ENCODE data around the gene KLHL24. TPM values are rescaled to one million over a fixed set of nuclear protein-coding genes. Genes with fewer than 3 reads are reported as not detected.

Gene KLHL24
- total RNA-seq, 1 experiment from 2014 or later = 59.1 TPM

GRCh38 chr3:183613366-183614285 is 21.8 kb upstream of the KLHL24 start:
- Histone ChIP-seq H3K36me3 (ENCODE audit: low read depth) (no peaks in the 10 kb centered on the region), H3K9me3 (ENCODE audit: insufficient read depth, low read depth) (no peaks in the 10 kb centered on the region), H2AFZ (no peak overlapping the region), H3K27ac (no peak overlapping the region), H3K4me1 (replicated peaks; ENCODE audit: insufficient read depth) (no peaks in the 10 kb centered on the region), H3K9me2 (ENCODE audit: insufficient read depth) (no peaks in the 10 kb centered on the region), H3K27me3 (ENCODE audit: insufficient read depth, low read depth) (no peaks in the 10 kb centered on the region), H3K4me3 (no peak overlapping the region), H3K4me2 (no peak overlapping the region), H4K20me1 (ENCODE audit: insufficient read depth) (no peaks in the 10 kb centered on the region), H3F3A (ENCODE audit: insufficient read depth, low read depth) (no peaks in the 10 kb centered on the region), H3K79me2 (ENCODE audit: low read depth) (no peaks in the 10 kb centered on the region)
- ChIA-PET POLR2A (ENCODE audit: unreplicated experiment) (no interaction called here), CTCF (interaction anchor here (0.5 kb wide), 1 partner anchor 30 kb away, joined by 3 read pairs; no protein-coding TSS in a partner anchor)
- intact Hi-C loops (cut with micrococcal nuclease; ENCODE audit: unreplicated experiment) = no loop called here
- DNase-seq = no peak
- no TSS peak for BruUV-seq (replicated peaks)
- TF ChIP-seq EZH2 (IDR thresholded peaks at IDR 0.05; ENCODE audit: low read depth) (no peak), CTCF (conservative IDR thresholded peaks at IDR 0.05) (no peak)

GRCh38 chr3:183618542-183618941 is 16.9 kb upstream of the KLHL24 start:
- no TSS peak for BruUV-seq (replicated peaks)
- H3K9me3 ChIP-seq (ENCODE audit: insufficient read depth, low read depth) = no peaks in the 10 kb centered on the region
- H3K27me3 ChIP-seq (ENCODE audit: insufficient read depth, low read depth) = no peaks in the 10 kb centered on the region
- no peak overlapping the region for H3K4me3 ChIP-seq
- ChIA-PET POLR2A (ENCODE audit: unreplicated experiment) (no interaction called here), CTCF (no interaction called here)
- no peaks in the 10 kb centered on the region for H4K20me1 ChIP-seq (ENCODE audit: insufficient read depth)
- no peak overlapping the region for H3K27ac ChIP-seq
- no peaks in the 10 kb centered on the region for H3K79me2 ChIP-seq (ENCODE audit: low read depth)
- TF ChIP-seq CTCF (conservative IDR thresholded peaks at IDR 0.05) (no peak), EZH2 (IDR thresholded peaks at IDR 0.05; ENCODE audit: low read depth) (no peak)
- H3K4me1 ChIP-seq (replicated peaks; ENCODE audit: insufficient read depth) = no peaks in the 10 kb centered on the region
- H3K36me3 ChIP-seq (ENCODE audit: low read depth) = no peaks in the 10 kb centered on the region
- no peak overlapping the region for H2AFZ ChIP-seq
- H3K9me2 ChIP-seq (ENCODE audit: insufficient read depth) = no peaks in the 10 kb centered on the region
- H3F3A ChIP-seq (ENCODE audit: insufficient read depth, low read depth) = no peaks in the 10 kb centered on the region
- no peak overlapping the region for H3K4me2 ChIP-seq
- intact Hi-C loops (cut with micrococcal nuclease; ENCODE audit: unreplicated experiment) = no loop called here
- DNase-seq = no peak

GRCh38 chr3:183619010-183619409 is 16.4 kb upstream of the KLHL24 start:
- BruUV-seq (replicated peaks) = no TSS peak
- H3K27ac ChIP-seq = no peak overlapping the region
- no peaks in the 10 kb centered on the region for H3F3A ChIP-seq (ENCODE audit: insufficient read depth, low read depth)
- H3K79me2 ChIP-seq (ENCODE audit: low read depth) = no peaks in the 10 kb centered on the region
- DNase-seq = no peak
- no peak overlapping the region for H2AFZ ChIP-seq
- H3K27me3 ChIP-seq (ENCODE audit: insufficient read depth, low read depth) = no peaks in the 10 kb centered on the region
- H3K4me2 ChIP-seq = no peak overlapping the region
- no peaks in the 10 kb centered on the region for H3K9me2 ChIP-seq (ENCODE audit: insufficient read depth)
- ChIA-PET POLR2A (ENCODE audit: unreplicated experiment) (no interaction called here), CTCF (no interaction called here)
- intact Hi-C loops (cut with micrococcal nuclease; ENCODE audit: unreplicated experiment) = no loop called here
- no peak overlapping the region for H3K4me3 ChIP-seq
- no peak for TF ChIP-seq EZH2 (IDR thresholded peaks at IDR 0.05; ENCODE audit: low read depth)
- TF ChIP-seq CTCF (conservative IDR thresholded peaks at IDR 0.05) = no peak
- no peaks in the 10 kb centered on the region for H3K9me3 ChIP-seq (ENCODE audit: insufficient read depth, low read depth)
- no peaks in the 10 kb centered on the region for H4K20me1 ChIP-seq (ENCODE audit: insufficient read depth)
- no peaks in the 10 kb centered on the region for H3K36me3 ChIP-seq (ENCODE audit: low read depth)
- no peaks in the 10 kb centered on the region for H3K4me1 ChIP-seq (replicated peaks; ENCODE audit: insufficient read depth)
